HG02885 (cell line): ENCODE results near the gene TCFL5.

Experiments
- ATAC-seq: cut with Tn5 transposase; IDR thresholded peaks from one replicate; pipeline ENCODE4 v1.9.1; 2021; ENCODE audit warnings: mild to moderate bottlenecking; ENCODE audit not compliant: unreplicated experiment, poor library complexity

TCFL5 gene

GRCh38 chr20:62897666-62898065 lies 36.0 kb upstream of the TCFL5 start:
- no peak for ATAC-seq

- ATAC-seq: no peak
Observed at GRCh38 chr20:62896526-62896925, 34.9 kb upstream of the TCFL5 start.

- ATAC-seq: no peak
Observed at GRCh38 chr20:62895539-62895938, 33.9 kb upstream of the TCFL5 start.

GRCh38 chr20:62894261-62894660 lies 32.6 kb upstream of the TCFL5 start:
- ATAC-seq: no peak

- ATAC-seq: no peak
Observed at GRCh38 chr20:62893700-62894099, 32.1 kb upstream of the TCFL5 start.

GRCh38 chr20:62892348-62893304 lies 31.0 kb upstream of the TCFL5 start:
- ATAC-seq: no peak

- ATAC-seq: no peak
Observed at GRCh38 chr20:62891111-62891510, 29.5 kb upstream of the TCFL5 start.

- no peak for ATAC-seq
Observed at GRCh38 chr20:62890444-62890843, 28.8 kb upstream of the TCFL5 start.

GRCh38 chr20:62889871-62890270 lies 28.2 kb upstream of the TCFL5 start:
- ATAC-seq: no peak

GRCh38 chr20:62889411-62889810 lies 27.8 kb upstream of the TCFL5 start:
- no peak for ATAC-seq

GRCh38 chr20:62888910-62889309 lies 27.3 kb upstream of the TCFL5 start:
- no peak for ATAC-seq

GRCh38 chr20:62888406-62888805 lies 26.8 kb upstream of the TCFL5 start:
- ATAC-seq: no peak

GRCh38 chr20:62887860-62888239 lies 26.2 kb upstream of the TCFL5 start:
- ATAC-seq: no peak

- no peak for ATAC-seq
Observed at GRCh38 chr20:62887152-62887859, 25.7 kb upstream of the TCFL5 start.

GRCh38 chr20:62886709-62887058 lies 25.1 kb upstream of the TCFL5 start:
- ATAC-seq: no peak

GRCh38 chr20:62885896-62886708 lies 24.5 kb upstream of the TCFL5 start:
- no peak for ATAC-seq

GRCh38 chr20:62885046-62885895 lies 23.6 kb upstream of the TCFL5 start:
- ATAC-seq: no peak

GRCh38 chr20:62884556-62884955 lies 22.9 kb upstream of the TCFL5 start:
- ATAC-seq: no peak

- no peak for ATAC-seq
Observed at GRCh38 chr20:62882426-62882825, 20.8 kb upstream of the TCFL5 start.
